SK-N-SH (cell line): Measurements from ENCODE around the gene RRP8. TPM values are rescaled to one million over a fixed set of nuclear protein-coding genes. Genes with fewer than 3 reads are reported as not detected.

Source experiments
- CTCF ChIA-PET: fragments of 300-600, 350-600 bp; formaldehyde crosslinking; extraction: SDS; loops from one replicate; lab custom pipeline; 2021; lab: Yijun Ruan, JAX
- POLR2A ChIA-PET: fragments of 350-600 bp; sonication (Branson Sonifier 250); formaldehyde crosslinking; extraction: SDS; loops from one replicate; lab custom pipeline; 2020; ENCODE audit warnings: antibody characterized with exemption, inconsistent platforms; lab: Yijun Ruan, JAX
- DNase-seq: peaks from one replicate; pipeline ENCODE4 v3.0.0; 2012
- H2AFZ ChIP-seq: fragments of 200-600 bp; sonication (generic); 2 replicates; pipeline ENCODE4 v1.8.1; 2016; ENCODE audit warnings: antibody characterized with exemption, mild to moderate bottlenecking, low read depth
- H3F3A ChIP-seq: fragments of 200-600 bp; sonication (generic); replicated peaks from 2 replicates; pipeline ENCODE3; 2016; ENCODE audit warnings: antibody characterized with exemption, mild to moderate bottlenecking; ENCODE audit not compliant: insufficient read depth
- H3K27ac ChIP-seq, 2 experiments: fragments of 200-500 bp in 1 of 2; fragments of 200-600 bp in 1 of 2; sonication (Bioruptor generic) in 1 of 2; sonication (generic), shearing (Covaris generic) in 1 of 2; 2 replicates each; pipeline versions ENCODE4 v1.5.1 to v1.6.1; 2014 to 2016; ENCODE audit warnings: low read depth in 2 of 2, inconsistent platforms in 1 of 2, low read length in 1 of 2, mild to moderate bottlenecking in 1 of 2, mixed read lengths in 1 of 2
- H3K27me3 ChIP-seq: fragments of 200-600 bp; sonication (generic), shearing (Covaris generic); 2 replicates; pipeline ENCODE4 v1.6.1; 2016; ENCODE audit warnings: mixed run types; ENCODE audit not compliant: insufficient read depth
- H3K36me3 ChIP-seq, 2 experiments: fragments of 200-500 bp in 1 of 2; fragments of 200-600 bp in 1 of 2; sonication (Bioruptor generic) in 1 of 2; sonication (generic) in 1 of 2; replicated peaks in 1 of 2; 2 replicates each; pipeline versions ENCODE3 to v1.5.1; 2014 to 2016; ENCODE audit warnings: low read length in 1 of 2, mild to moderate bottlenecking in 1 of 2; ENCODE audit not compliant: insufficient read depth in 2 of 2, control insufficient read depth in 1 of 2
- H3K4me1 ChIP-seq, 2 experiments: fragments of 200-500 bp in 1 of 2; fragments of 200-600 bp in 1 of 2; sonication (Bioruptor generic) in 1 of 2; sonication (generic), shearing (Covaris generic) in 1 of 2; 2 replicates each; pipeline versions ENCODE4 v1.5.1 to v1.6.1; 2014 to 2016; ENCODE audit warnings: low read depth in 1 of 2, low read length in 1 of 2, mixed run types in 1 of 2; ENCODE audit not compliant: insufficient read depth in 2 of 2, control insufficient read depth in 1 of 2
- H3K4me2 ChIP-seq: fragments of 200-600 bp; sonication (generic), shearing (Covaris generic); 2 replicates; pipeline ENCODE4 v1.6.1; 2017; ENCODE audit warnings: mixed run types
- H3K4me3 ChIP-seq, 2 experiments: fragments of 200-500 bp in 1 of 2; fragments of 200-600 bp in 1 of 2; sonication (Bioruptor generic) in 1 of 2; sonication (generic), shearing (Covaris generic) in 1 of 2; 2 replicates each; pipeline versions ENCODE4 v1.5.1 to v1.8.1; 2014 to 2016; ENCODE audit warnings: low read depth in 2 of 2, inconsistent platforms in 1 of 2, low read length in 1 of 2, mild to moderate bottlenecking in 1 of 2, mixed read lengths in 1 of 2, moderate library complexity in 1 of 2
- H3K79me2 ChIP-seq: fragments of 200-600 bp; sonication (generic); 2 replicates; pipeline ENCODE4 v1.8.1; 2017; ENCODE audit warnings: mild to moderate bottlenecking; ENCODE audit not compliant: insufficient read depth
- H3K9ac ChIP-seq: fragments of 200-600 bp; sonication (generic); 2 replicates; pipeline ENCODE4 v1.6.1; 2017; ENCODE audit warnings: mixed run types
- H3K9me2 ChIP-seq: fragments of 200-600 bp; sonication (generic); 2 replicates; pipeline ENCODE4 v1.6.1; 2017; ENCODE audit warnings: mixed run types
- H3K9me3 ChIP-seq: fragments of 200-600 bp; sonication (generic); 2 replicates; pipeline ENCODE4 v1.6.1; 2017; ENCODE audit warnings: mixed run types, mild to moderate bottlenecking, moderate library complexity
- H4K20me1 ChIP-seq: fragments of 200-600 bp; sonication (generic); 2 replicates; pipeline ENCODE4 v1.6.1; 2017; ENCODE audit warnings: mild to moderate bottlenecking, mixed run types; ENCODE audit not compliant: insufficient read depth
- CHD2 ChIP-seq: fragments of 150-350 bp; IDR thresholded peaks from 2 replicates; pipeline ENCODE4 v1.6.1; 2018; ENCODE audit warnings: low read length; ENCODE audit not compliant: partially characterized antibody
- ELF1 ChIP-seq: IDR thresholded peaks from 2 replicates; pipeline ENCODE4 v1.4.0; 2012
- EZH2phosphoT487 ChIP-seq: fragments of 200-600 bp; sonication (generic); IDR thresholded peaks from 2 replicates; pipeline ENCODE4 v1.6.1; 2017; ENCODE audit warnings: low read depth, mixed run types, mild to moderate bottlenecking, antibody characterized with exemption, moderate library complexity, borderline replicate concordance
- FOSL2 ChIP-seq: IDR thresholded peaks from 2 replicates; pipeline ENCODE4 v1.4.0; 2012; ENCODE audit warnings: low read depth, mild to moderate bottlenecking, moderate library complexity, borderline replicate concordance
- FOXJ3 ChIP-seq: sonication (generic); formaldehyde crosslinking; IDR thresholded peaks from 2 replicates; pipeline ENCODE4 v1.5.1; 2020; ENCODE audit warnings: mild to moderate bottlenecking, missing genetic modification reagents
- FOXM1 ChIP-seq: IDR thresholded peaks from 2 replicates; pipeline ENCODE4 v1.4.0; 2012; ENCODE audit warnings: low read depth, mild to moderate bottlenecking
- GABPA ChIP-seq: IDR thresholded peaks from 2 replicates; pipeline ENCODE4 v1.4.0; 2012; ENCODE audit warnings: low read depth, mild to moderate bottlenecking
- IRF3 ChIP-seq: fragments of 150-350 bp; IDR thresholded peaks from 2 replicates; pipeline ENCODE4 v1.6.1; 2016; ENCODE audit warnings: mild to moderate bottlenecking, low read depth, low read length
- MAX ChIP-seq: IDR thresholded peaks from 2 replicates; pipeline ENCODE4 v1.4.0; 2012; ENCODE audit warnings: low read depth
- NRF1 ChIP-seq: IDR thresholded peaks from 2 replicates; pipeline ENCODE4 v1.6.1; 2012; ENCODE audit warnings: low read depth, mild to moderate bottlenecking, low read length
- PBX3 ChIP-seq: IDR thresholded peaks from 2 replicates; pipeline ENCODE4; 2012
- RAD21 ChIP-seq: IDR thresholded peaks from 2 replicates; pipeline ENCODE4 v1.6.1; 2012; ENCODE audit warnings: mild to moderate bottlenecking, low read length
- RCOR1 ChIP-seq: fragments of 150-350 bp; IDR thresholded peaks from 2 replicates; pipeline ENCODE4 v1.6.1; 2017; ENCODE audit warnings: antibody characterized with exemption, low read length
- REST ChIP-seq: IDR thresholded peaks from 2 replicates; pipeline ENCODE4 v1.6.1; 2012; ENCODE audit warnings: mild to moderate bottlenecking, low read depth, low read length, moderate library complexity
- RFX5 ChIP-seq: IDR thresholded peaks from 2 replicates; pipeline ENCODE4 v1.6.1; 2012; ENCODE audit warnings: mild to moderate bottlenecking, improper control_type of control experiment, low read length
- SMC3 ChIP-seq: IDR thresholded peaks from 2 replicates; pipeline ENCODE4 v1.6.1; 2012; ENCODE audit warnings: low read depth, low read length, improper control_type of control experiment
- TAF1 ChIP-seq: IDR thresholded peaks from 2 replicates; pipeline ENCODE4 v1.6.1; 2012; ENCODE audit warnings: low read depth, mild to moderate bottlenecking, low read length, moderate library complexity, borderline replicate concordance
- TEAD4 ChIP-seq: IDR thresholded peaks from 2 replicates; pipeline ENCODE4 v1.4.0; 2012; ENCODE audit warnings: mild to moderate bottlenecking, borderline replicate concordance; ENCODE audit not compliant: insufficient read depth
- USF1 ChIP-seq: IDR thresholded peaks from 2 replicates; pipeline ENCODE4 v1.4.0; 2012; ENCODE audit warnings: low read depth, borderline replicate concordance
- YY1 ChIP-seq: IDR thresholded peaks from 2 replicates; pipeline ENCODE4 v1.4.0; 2012; ENCODE audit warnings: low read depth, mild to moderate bottlenecking
- WGBS: methylation state at CpG from one replicate; pipeline ENCODE4 v1.1.6; 2017; ENCODE audit warnings: low lambda C conversion rate; 5-methylcytosine and 5-hydroxymethylcytosine counted together
- polyA plus RNA-seq, 3 experiments: library from polyadenylated mRNA; depleted of rRNA; stranded (reverse); fragments of >200 nt; gene quantifications; 2 replicates each; pipeline ENCODE4 v1.2.3, GENCODE V29; 2012

The RRP8 gene
- polyA plus RNA-seq, 1 of the 3 experiments (the other 2 are of a cell fraction): 7.8 TPM

- POLR2A ChIA-PET: no interaction called here
- WGBS: 90% methylated on average over 2 of the region's 4 CpGs
Measured at GRCh38 chr11:6628526-6628925, 25.1 kb upstream of the RRP8 start.

More at GRCh38 chr11:6628526-6628925, 25.1 kb upstream of the RRP8 start:
- H3F3A ChIP-seq: no peaks in the 10 kb centered on the region
- H3K27ac ChIP-seq: no peak overlapping the region
- no peaks in the 10 kb centered on the region for H3K9me2 ChIP-seq
- H4K20me1 ChIP-seq: no peaks in the 10 kb centered on the region
- H3K79me2 ChIP-seq: no peaks in the 10 kb centered on the region
- H3K36me3 ChIP-seq: peaks cover 0 to 28% of the 10 kb centered on the region in 2 experiments
- H3K9ac ChIP-seq: no peak overlapping the region
- no peak overlapping the region for H3K4me3 ChIP-seq
- H3K4me2 ChIP-seq: no peak overlapping the region
- H3K9me3 ChIP-seq: no peaks in the 10 kb centered on the region
- CTCF ChIA-PET: no interaction called here
- no peak overlapping the region for H2AFZ ChIP-seq
- no peak for DNase-seq
- no peaks in the 10 kb centered on the region for H3K27me3 ChIP-seq
- TF ChIP-seq SMC3 (no peak), REST (no peak), FOXJ3 (CRISPR knock-in tag) (no peak), RAD21 (no peak), RCOR1 (no peak), CHD2 (no peak), NRF1 (no peak), FOXM1 (no peak), RFX5 (no peak), FOSL2 (no peak), EZH2phosphoT487 (no peak), PBX3 (no peak), ELF1 (no peak), USF1 (no peak), IRF3 (no peak), TEAD4 (no peak), YY1 (no peak), GABPA (no peak), TAF1 (no peak), MAX (no peak)
- no peaks in the 10 kb centered on the region for H3K4me1 ChIP-seq
